ENCODE data around the gene FOXO6. TPM values are rescaled to one million over a fixed set of nuclear protein-coding genes. Genes with fewer than 3 reads are reported as not detected.

The FOXO6 gene
- polyA plus RNA-seq, 4 donors = 0.34 to 4.1 TPM; not detected in 2

- no peak for FAIRE-seq
- H3K27ac ChIP-seq (ENCODE audit: low read depth in 1 of 3, low read length in 2 of 3) = no peak overlapping the region
- DNase-seq = no peak
- H3K4me1 ChIP-seq (ENCODE audit: control insufficient read depth in 3 of 3, insufficient read depth in 2 of 3, low read depth in 1 of 3, low read length in 2 of 3) = peaks cover 0 to 55% (median 0%) of the 10 kb centered on the region in 3 donors
- H3K27me3 ChIP-seq (ENCODE audit: control insufficient read depth in 3 of 3, insufficient read depth in 3 of 3, low read length in 3 of 3) = peaks cover 0 to 3% (median 0%) of the 10 kb centered on the region in 3 donors
- no peak overlapping the region for H3K4me3 ChIP-seq (ENCODE audit: low read depth in 1 of 3, low read length in 3 of 3)
- H3K36me3 ChIP-seq (ENCODE audit: control insufficient read depth in 3 of 3, insufficient read depth in 2 of 3, low read depth in 1 of 3, low read length in 3 of 3) = no peaks in the 10 kb centered on the region
- 86 to 91% (median 87%) methylated on average over 12 of the region's 12 CpGs for WGBS, 3 donors
- peaks cover 0 to 5% of the 10 kb centered on the region in 2 donors for H3K9me3 ChIP-seq (ENCODE audit: control insufficient read depth in 2 of 2, insufficient read depth in 1 of 2, low read depth in 1 of 2, low read length in 1 of 2)
These were observed 52.6 kb downstream of the FOXO6 start for GRCh38 chr1:41413748-41414281.

GRCh38 chr1:41414296-41414695 is 53.1 kb downstream of the FOXO6 start:
- DNase-seq (no peak), FAIRE-seq (no peak)
- Histone ChIP-seq H3K27me3 (ENCODE audit: control insufficient read depth in 3 of 3, insufficient read depth in 3 of 3, low read length in 3 of 3) (peaks cover 0 to 3% (median 0%) of the 10 kb centered on the region in 3 donors), H3K9me3 (ENCODE audit: control insufficient read depth in 2 of 2, insufficient read depth in 1 of 2, low read depth in 1 of 2, low read length in 1 of 2) (peaks cover 0 to 5% of the 10 kb centered on the region in 2 donors), H3K27ac (ENCODE audit: low read depth in 1 of 3, low read length in 2 of 3) (no peak overlapping the region), H3K4me3 (ENCODE audit: low read depth in 1 of 3, low read length in 3 of 3) (no peak overlapping the region), H3K36me3 (ENCODE audit: control insufficient read depth in 3 of 3, insufficient read depth in 2 of 3, low read depth in 1 of 3, low read length in 3 of 3) (no peaks in the 10 kb centered on the region), H3K4me1 (ENCODE audit: control insufficient read depth in 3 of 3, insufficient read depth in 2 of 3, low read depth in 1 of 3, low read length in 2 of 3) (peaks cover 0 to 55% (median 0%) of the 10 kb centered on the region in 3 donors)
- WGBS, 3 donors = 81 to 90% (median 89%) methylated on average over 3 of the region's 3 CpGs

- peaks cover 0 to 3% (median 0%) of the 10 kb centered on the region in 3 donors for H3K27me3 ChIP-seq (ENCODE audit: control insufficient read depth in 3 of 3, insufficient read depth in 3 of 3, low read length in 3 of 3)
These were observed 53.6 kb downstream of the FOXO6 start for GRCh38 chr1:41414716-41415306.

GRCh38 chr1:41416081-41416480 is 54.8 kb downstream of the FOXO6 start:
- peaks cover 0 to 41% (median 0%) of the 10 kb centered on the region in 3 donors for H3K4me1 ChIP-seq (ENCODE audit: control insufficient read depth in 3 of 3, insufficient read depth in 2 of 3, low read depth in 1 of 3, low read length in 2 of 3)
- peaks cover 0 to 3% (median 0%) of the 10 kb centered on the region in 3 donors for H3K27me3 ChIP-seq (ENCODE audit: control insufficient read depth in 3 of 3, insufficient read depth in 3 of 3, low read length in 3 of 3)
- no peaks in the 10 kb centered on the region for H3K36me3 ChIP-seq (ENCODE audit: control insufficient read depth in 3 of 3, insufficient read depth in 2 of 3, low read depth in 1 of 3, low read length in 3 of 3)
- H3K9me3 ChIP-seq (ENCODE audit: control insufficient read depth in 2 of 2, insufficient read depth in 1 of 2, low read depth in 1 of 2, low read length in 1 of 2) = peaks cover 0 to 5% of the 10 kb centered on the region in 2 donors
- FAIRE-seq (no peak), DNase-seq (peak in 1 of 2 donors; percentile 64)
- 60 to 78% (median 73%) methylated on average over 3 to 5 of the region's 5 CpGs for WGBS, 3 donors
- no peak overlapping the region for H3K27ac ChIP-seq (ENCODE audit: low read depth in 1 of 3, low read length in 2 of 3)
- no peak overlapping the region for H3K4me3 ChIP-seq (ENCODE audit: low read depth in 1 of 3, low read length in 3 of 3)

More at GRCh38 chr1:41414716-41415306, 53.6 kb downstream of the FOXO6 start:
- peaks cover 0 to 50% (median 0%) of the 10 kb centered on the region in 3 donors for H3K4me1 ChIP-seq (ENCODE audit: control insufficient read depth in 3 of 3, insufficient read depth in 2 of 3, low read depth in 1 of 3, low read length in 2 of 3)
- no peak overlapping the region for H3K4me3 ChIP-seq (ENCODE audit: low read depth in 1 of 3, low read length in 3 of 3)
- H3K27ac ChIP-seq (ENCODE audit: low read depth in 1 of 3, low read length in 2 of 3) = no peak overlapping the region
- 78 to 85% (median 82%) methylated on average over 7 of the region's 7 CpGs for WGBS, 3 donors
- DNase-seq (no peak), FAIRE-seq (no peak)
- H3K36me3 ChIP-seq (ENCODE audit: control insufficient read depth in 3 of 3, insufficient read depth in 2 of 3, low read depth in 1 of 3, low read length in 3 of 3) = no peaks in the 10 kb centered on the region
- peaks cover 0 to 5% of the 10 kb centered on the region in 2 donors for H3K9me3 ChIP-seq (ENCODE audit: control insufficient read depth in 2 of 2, insufficient read depth in 1 of 2, low read depth in 1 of 2, low read length in 1 of 2)

GRCh38 chr1:41416552-41417334 is 55.5 kb downstream of the FOXO6 start:
- FAIRE-seq (no peak), DNase-seq (peak; percentile 77 to 85)
- H3K27ac ChIP-seq (ENCODE audit: low read depth in 1 of 3, low read length in 2 of 3) = no peak overlapping the region
- H3K4me3 ChIP-seq (ENCODE audit: low read depth in 1 of 3, low read length in 3 of 3) = no peak overlapping the region
- peaks cover 0 to 41% (median 0%) of the 10 kb centered on the region in 3 donors for H3K4me1 ChIP-seq (ENCODE audit: control insufficient read depth in 3 of 3, insufficient read depth in 2 of 3, low read depth in 1 of 3, low read length in 2 of 3)
- H3K27me3 ChIP-seq (ENCODE audit: control insufficient read depth in 3 of 3, insufficient read depth in 3 of 3, low read length in 3 of 3) = peaks cover 0 to 3% (median 0%) of the 10 kb centered on the region in 3 donors
- H3K36me3 ChIP-seq (ENCODE audit: control insufficient read depth in 3 of 3, insufficient read depth in 2 of 3, low read depth in 1 of 3, low read length in 3 of 3) = no peaks in the 10 kb centered on the region
- WGBS, 3 donors = 54 to 60% (median 54%) methylated on average over 16 to 18 of the region's 18 CpGs
- no peaks in the 10 kb centered on the region for H3K9me3 ChIP-seq (ENCODE audit: control insufficient read depth in 2 of 2, insufficient read depth in 1 of 2, low read depth in 1 of 2, low read length in 1 of 2)

GRCh38 chr1:41417335-41417682 is 56.1 kb downstream of the FOXO6 start:
- H3K36me3 ChIP-seq (ENCODE audit: control insufficient read depth in 3 of 3, insufficient read depth in 2 of 3, low read depth in 1 of 3, low read length in 3 of 3) = no peaks in the 10 kb centered on the region
- peaks cover 0 to 3% (median 0%) of the 10 kb centered on the region in 3 donors for H3K27me3 ChIP-seq (ENCODE audit: control insufficient read depth in 3 of 3, insufficient read depth in 3 of 3, low read length in 3 of 3)
- H3K4me1 ChIP-seq (ENCODE audit: control insufficient read depth in 3 of 3, insufficient read depth in 2 of 3, low read depth in 1 of 3, low read length in 2 of 3) = peaks cover 0 to 41% (median 0%) of the 10 kb centered on the region in 3 donors
- FAIRE-seq = no peak
- H3K9me3 ChIP-seq (ENCODE audit: control insufficient read depth in 2 of 2, insufficient read depth in 1 of 2, low read depth in 1 of 2, low read length in 1 of 2) = no peaks in the 10 kb centered on the region
- DNase-seq = no peak
- no peak overlapping the region for H3K27ac ChIP-seq (ENCODE audit: low read depth in 1 of 3, low read length in 2 of 3)
- no peak overlapping the region for H3K4me3 ChIP-seq (ENCODE audit: low read depth in 1 of 3, low read length in 3 of 3)
- 17 to 24% (median 22%) methylated on average over 1 of the region's 1 CpG for WGBS, 3 donors

DNA sequence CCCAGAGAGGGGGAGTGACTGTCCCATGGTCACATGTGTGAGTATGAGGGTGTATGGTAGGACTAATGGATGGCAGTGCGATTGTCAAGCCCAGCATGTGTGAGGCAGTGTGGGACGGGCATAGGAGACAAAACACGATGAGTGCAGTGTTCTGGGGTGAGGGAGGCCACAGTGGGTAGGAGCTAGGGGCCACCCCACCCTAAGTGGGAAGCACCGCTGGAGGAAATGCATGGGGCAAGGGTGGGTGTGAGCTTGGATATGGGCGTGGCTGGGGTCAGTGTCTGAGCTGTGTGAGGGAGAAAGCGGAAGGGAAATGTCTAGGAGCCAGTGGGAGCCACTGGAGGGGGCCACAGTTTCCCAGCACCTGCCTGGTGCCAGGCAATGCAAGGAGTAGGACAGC is 56.5 kb downstream of the FOXO6 start:
- Histone ChIP-seq H3K27me3 (ENCODE audit: control insufficient read depth in 3 of 3, insufficient read depth in 3 of 3, low read length in 3 of 3) (peaks cover 0 to 1% (median 0%) of the 10 kb centered on the region in 3 donors), H3K27ac (ENCODE audit: low read depth in 1 of 3, low read length in 2 of 3) (no peak overlapping the region), H3K4me1 (ENCODE audit: control insufficient read depth in 3 of 3, insufficient read depth in 2 of 3, low read depth in 1 of 3, low read length in 2 of 3) (peaks cover 0 to 36% (median 0%) of the 10 kb centered on the region in 3 donors), H3K9me3 (ENCODE audit: control insufficient read depth in 2 of 2, insufficient read depth in 1 of 2, low read depth in 1 of 2, low read length in 1 of 2) (no peaks in the 10 kb centered on the region), H3K36me3 (ENCODE audit: control insufficient read depth in 3 of 3, insufficient read depth in 2 of 3, low read depth in 1 of 3, low read length in 3 of 3) (no peaks in the 10 kb centered on the region), H3K4me3 (ENCODE audit: low read depth in 1 of 3, low read length in 3 of 3) (no peak overlapping the region)
- no peak for FAIRE-seq
- 52 to 66% (median 59%) methylated on average over 6 of the region's 6 CpGs for WGBS, 3 donors
- DNase-seq = no peak

DNA sequence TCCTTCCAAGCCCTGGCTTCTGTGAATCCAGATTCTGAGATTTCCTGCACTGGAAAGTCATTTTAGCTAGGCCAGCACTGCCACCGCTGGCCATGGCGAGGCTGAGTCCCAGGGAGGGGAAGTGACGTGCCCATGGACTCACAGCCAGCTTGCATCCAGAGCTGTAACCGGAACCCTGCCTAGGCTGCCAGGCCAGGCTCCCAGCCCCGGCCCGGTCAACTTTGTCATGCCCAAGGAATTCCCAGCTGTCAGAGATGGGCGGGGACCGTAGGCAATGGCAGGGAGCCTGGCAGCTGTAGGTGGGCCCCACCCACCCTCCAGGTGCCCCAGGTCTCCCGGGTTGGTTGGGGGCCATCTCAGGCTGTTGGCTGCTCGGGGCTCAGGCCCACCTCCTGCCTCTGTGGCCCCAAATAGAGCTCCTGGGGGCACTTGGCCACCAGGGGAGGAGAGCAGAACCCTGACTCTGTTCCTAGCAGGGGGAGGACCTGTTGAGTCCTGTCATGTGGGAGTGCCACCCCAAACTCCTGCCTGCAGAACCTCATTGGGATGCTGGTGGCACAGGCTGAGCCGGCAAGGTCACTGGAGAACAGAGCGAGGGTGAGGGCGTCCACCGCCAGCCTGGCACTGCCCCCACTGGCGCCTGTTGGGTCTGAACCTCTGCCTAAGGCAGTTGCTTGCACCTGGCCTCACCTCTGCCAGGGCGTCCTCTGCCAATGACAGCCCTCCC is 57.8 kb downstream of the FOXO6 start:
- 13 to 49% (median 32%) methylated on average over 16 of the region's 16 CpGs for WGBS, 3 donors
- DNase-seq = peak; percentile 78 to 85
- Histone ChIP-seq H3K27ac (ENCODE audit: low read depth in 1 of 3, low read length in 2 of 3) (peak overlapping the region in 1 of 3 donors; percentile 12), H3K36me3 (ENCODE audit: control insufficient read depth in 3 of 3, insufficient read depth in 2 of 3, low read depth in 1 of 3, low read length in 3 of 3) (no peaks in the 10 kb centered on the region), H3K9me3 (ENCODE audit: control insufficient read depth in 2 of 2, insufficient read depth in 1 of 2, low read depth in 1 of 2, low read length in 1 of 2) (no peaks in the 10 kb centered on the region), H3K4me1 (ENCODE audit: control insufficient read depth in 3 of 3, insufficient read depth in 2 of 3, low read depth in 1 of 3, low read length in 2 of 3) (peaks cover 0 to 26% (median 0%) of the 10 kb centered on the region in 3 donors), H3K27me3 (ENCODE audit: control insufficient read depth in 3 of 3, insufficient read depth in 3 of 3, low read length in 3 of 3) (no peaks in the 10 kb centered on the region), H3K4me3 (ENCODE audit: low read depth in 1 of 3, low read length in 3 of 3) (no peak overlapping the region)
- no peak for FAIRE-seq
